ENCODE measurements around the gene PTGIS.

Gene PTGIS

DNA sequence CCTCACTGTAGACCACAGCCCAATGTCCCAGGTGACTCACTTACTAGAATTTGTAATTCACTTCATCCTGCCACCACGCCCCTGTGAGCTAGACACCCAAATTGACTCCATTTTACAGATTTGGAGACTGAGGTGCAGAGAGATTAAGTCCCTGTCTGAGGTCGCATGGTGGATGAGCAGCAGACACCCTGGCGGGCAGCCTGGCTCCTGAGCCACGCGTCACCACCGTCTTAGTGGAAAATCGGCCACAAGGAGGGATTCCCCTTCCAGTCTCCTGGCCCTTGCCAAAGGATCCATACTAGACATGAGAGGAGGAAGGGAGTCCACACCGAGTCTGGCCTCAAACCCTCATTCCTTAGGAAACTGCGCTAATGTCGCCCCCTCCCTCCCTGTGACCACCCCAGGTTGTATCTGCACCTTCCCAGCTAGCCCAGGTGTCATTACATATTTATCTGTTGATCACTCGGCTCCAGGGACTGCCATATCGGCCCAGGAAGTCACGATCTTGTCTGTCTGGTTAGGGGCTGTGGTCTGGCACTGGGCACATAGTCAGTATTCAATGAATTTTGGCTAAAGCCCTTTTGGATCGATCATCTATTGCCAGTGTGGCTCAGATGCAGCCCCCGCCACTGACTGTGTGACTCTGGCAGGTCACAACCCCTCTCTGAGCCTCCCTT, 25.7 kb upstream of the PTGIS start:
- no peak for DNase-seq (ENCODE audit: low spot score)
- TF ChIP-seq, protein P1, sequence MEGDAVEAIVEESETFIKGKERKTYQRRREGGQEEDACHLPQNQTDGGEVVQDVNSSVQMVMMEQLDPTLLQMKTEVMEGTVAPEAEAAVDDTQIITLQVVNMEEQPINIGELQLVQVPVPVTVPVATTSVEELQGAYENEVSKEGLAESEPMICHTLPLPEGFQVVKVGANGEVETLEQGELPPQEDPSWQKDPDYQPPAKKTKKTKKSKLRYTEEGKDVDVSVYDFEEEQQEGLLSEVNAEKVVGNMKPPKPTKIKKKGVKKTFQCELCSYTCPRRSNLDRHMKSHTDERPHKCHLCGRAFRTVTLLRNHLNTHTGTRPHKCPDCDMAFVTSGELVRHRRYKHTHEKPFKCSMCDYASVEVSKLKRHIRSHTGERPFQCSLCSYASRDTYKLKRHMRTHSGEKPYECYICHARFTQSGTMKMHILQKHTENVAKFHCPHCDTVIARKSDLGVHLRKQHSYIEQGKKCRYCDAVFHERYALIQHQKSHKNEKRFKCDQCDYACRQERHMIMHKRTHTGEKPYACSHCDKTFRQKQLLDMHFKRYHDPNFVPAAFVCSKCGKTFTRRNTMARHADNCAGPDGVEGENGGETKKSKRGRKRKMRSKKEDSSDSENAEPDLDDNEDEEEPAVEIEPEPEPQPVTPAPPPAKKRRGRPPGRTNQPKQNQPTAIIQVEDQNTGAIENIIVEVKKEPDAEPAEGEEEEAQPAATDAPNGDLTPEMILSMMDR (IDR thresholded peaks at IDR 0.05; ENCODE audit: extremely low read depth, missing control alignments), result no peak

GRCh38 chr20:49592120-49592519, 24.2 kb upstream of the PTGIS start:
- TF ChIP-seq, protein P1 (IDR thresholded peaks at IDR 0.05; ENCODE audit: extremely low read depth, missing control alignments), result no peak
- no peak for DNase-seq (ENCODE audit: low spot score)

DNA sequence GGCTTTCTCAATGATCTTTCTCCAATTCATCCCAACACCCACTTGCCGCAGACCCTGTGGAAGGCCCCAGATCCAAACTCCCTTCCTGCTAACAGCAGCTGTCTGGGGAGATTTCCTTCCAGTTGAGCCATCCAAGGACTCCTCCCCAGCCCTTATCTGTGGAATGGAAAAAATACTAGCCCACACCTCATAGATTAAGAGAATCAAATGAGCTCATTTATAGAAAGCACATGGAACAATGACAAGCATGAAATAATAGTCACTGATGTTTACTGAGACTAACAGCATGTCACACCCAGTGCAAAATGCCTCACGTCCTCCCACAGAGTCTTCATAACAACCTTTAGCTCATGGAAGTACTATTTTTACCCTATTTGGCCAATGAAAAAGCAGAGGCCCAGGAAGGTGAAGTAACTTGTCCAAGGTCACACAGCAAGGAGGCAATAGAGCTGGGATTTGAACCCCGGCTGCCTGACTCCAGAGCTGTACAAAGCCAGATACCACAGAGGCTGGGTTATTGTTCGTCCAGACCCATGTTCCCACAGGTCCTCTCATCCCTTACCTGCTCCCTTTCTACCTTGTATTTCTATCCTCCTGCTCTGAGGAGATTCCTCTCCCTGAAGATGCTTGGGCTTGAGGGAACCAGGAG, 23.4 kb upstream of the PTGIS start:
- DNase-seq (ENCODE audit: low spot score), result no peak
- TF ChIP-seq, protein P1 (IDR thresholded peaks at IDR 0.05; ENCODE audit: extremely low read depth, missing control alignments), result no peak

DNA sequence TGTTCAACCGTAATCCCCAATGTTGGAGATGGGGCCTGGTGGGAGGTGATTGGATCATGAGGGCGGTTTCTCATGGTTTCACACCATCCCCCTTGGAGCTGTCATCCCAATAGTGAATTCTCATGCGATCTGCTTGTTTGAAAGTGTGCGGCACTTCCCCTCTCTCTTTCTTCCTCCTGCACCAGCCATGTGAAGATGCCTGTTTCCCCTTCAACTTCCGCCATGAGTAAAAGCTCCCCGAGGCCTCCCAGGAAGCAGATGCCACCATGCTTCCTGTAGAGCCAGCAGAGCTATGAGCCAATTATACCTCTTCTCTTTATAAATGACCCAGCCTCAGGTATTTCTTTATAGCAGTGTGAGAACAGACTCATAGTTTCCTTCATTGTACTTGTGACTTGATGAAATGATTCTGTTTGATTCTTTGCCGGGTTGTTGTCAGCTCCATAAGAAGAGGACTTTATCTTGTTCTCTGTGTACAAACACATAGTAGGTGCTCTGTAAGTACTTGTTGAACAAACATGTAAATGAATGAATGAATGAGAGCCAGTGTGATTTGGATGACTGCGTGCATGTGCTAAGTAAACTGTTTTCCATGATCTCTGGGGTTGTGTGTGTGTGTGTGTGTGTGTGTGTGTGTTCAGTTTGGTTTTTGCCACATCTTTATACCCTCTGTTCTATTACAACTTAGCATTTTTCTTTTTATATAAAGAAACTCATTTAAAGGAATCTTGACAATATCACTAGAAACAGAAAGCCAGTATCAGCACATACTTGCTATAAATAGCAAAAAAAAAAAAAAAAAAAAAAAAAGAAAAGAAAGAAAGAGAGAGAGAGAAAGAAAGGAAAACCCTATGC, 22.5 kb upstream of the PTGIS start:
- no peak for DNase-seq (ENCODE audit: low spot score)
- TF ChIP-seq, protein P1 (IDR thresholded peaks at IDR 0.05; ENCODE audit: extremely low read depth, missing control alignments), result no peak

GRCh38 chr20:49589747-49590146, 21.8 kb upstream of the PTGIS start:
- TF ChIP-seq, protein P1 (IDR thresholded peaks at IDR 0.05; ENCODE audit: extremely low read depth, missing control alignments), result no peak
- DNase-seq (ENCODE audit: low spot score), result no peak

DNA sequence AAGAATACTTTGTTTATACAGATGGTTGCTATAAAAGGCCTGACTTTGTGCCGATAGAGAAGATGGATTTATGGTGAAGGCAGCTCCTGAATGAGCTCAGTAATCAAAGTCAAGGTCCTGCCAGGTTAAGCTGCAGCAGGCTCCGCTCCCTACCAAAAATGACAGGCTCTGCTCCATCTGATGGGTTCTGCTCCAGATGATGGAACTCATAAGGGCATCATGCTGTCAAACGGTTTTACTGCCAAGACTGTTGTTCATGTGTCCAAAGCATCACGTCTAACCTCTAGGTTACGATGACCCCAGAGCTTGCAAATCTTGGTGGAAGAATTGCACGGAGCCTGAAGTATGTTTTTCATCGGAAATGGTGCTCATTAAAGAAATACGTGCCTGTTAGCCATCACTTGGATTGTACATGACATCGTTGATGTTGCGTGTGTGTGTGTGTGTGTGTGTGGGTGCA, 19.2 kb upstream of the PTGIS start:
- TF ChIP-seq, protein P1 (IDR thresholded peaks at IDR 0.05; ENCODE audit: extremely low read depth, missing control alignments), result no peak
- no peak for DNase-seq (ENCODE audit: low spot score)

Measured in GM20000 (cell line).